ENCODE data around the gene KCNH2.

- TF ChIP-seq ZFHX2 (tag by site-specific recombination; conservative IDR thresholded peaks at IDR 0.05) (no peak), ZBTB21 (tag by site-specific recombination; IDR thresholded peaks at IDR 0.05) (no peak), ZNF530 (tag by site-specific recombination; IDR thresholded peaks at IDR 0.05; ENCODE audit: low read depth) (no peak), CTCF (tag by site-specific recombination; IDR thresholded peaks at IDR 0.05) (no peak), ZNF558 (tag by site-specific recombination; IDR thresholded peaks at IDR 0.05) (no peak), ZBTB7A (tag by site-specific recombination; IDR thresholded peaks at IDR 0.05; ENCODE audit: low read depth) (no peak)
These were observed 39.6 kb downstream of the KCNH2 start for GRCh38 chr7:150938566-150938965.

Data from HEK293 (cell line).